BJ (cell line): ENCODE measurements around the gene HBA1. TPM values are rescaled to one million over a fixed set of nuclear protein-coding genes. Genes with fewer than 3 reads are reported as not detected.
"Not testable (repeated sequence)": the region's sequence is repeated elsewhere in the genome, so short reads cannot be mapped to it uniquely, and the experiment has no call there.

Experiments used
- CTCF ChIA-PET: fragments of 350-600 bp; formaldehyde crosslinking; extraction: SDS; loops from one replicate; lab custom pipeline; 2021; ENCODE audit warnings: antibody characterized with exemption, inconsistent platforms; lab: Yijun Ruan, JAX
- POLR2A ChIA-PET: fragments of 300-600 bp; sonication (Branson Sonifier 250); formaldehyde crosslinking; extraction: SDS; loops from one replicate; lab custom pipeline; 2021; ENCODE audit warnings: antibody characterized with exemption; lab: Charles Lee
- DNase-seq: peaks from one replicate; pipeline ENCODE4 v3.0.0-alpha.2; 2011; ENCODE audit warnings: low read depth
- H3K27me3 ChIP-seq: 2 replicates; pipeline ENCODE4 v1.6.0; 2011; ENCODE audit warnings: low read length; ENCODE audit not compliant: control insufficient read depth, insufficient read depth
- H3K36me3 ChIP-seq: 2 replicates; pipeline ENCODE4 v1.5.1; 2011; ENCODE audit warnings: low read length; ENCODE audit not compliant: control insufficient read depth, insufficient read depth
- H3K4me3 ChIP-seq: 2 replicates; pipeline ENCODE4 v1.5.1; 2011; ENCODE audit warnings: low read depth, mild to moderate bottlenecking, control low read depth, low read length
- polyA minus RNA-seq: library from RNA; depleted of rRNA, polyadenylated mRNA; stranded (reverse); fragments of >200 nt; gene quantifications from 2 replicates; pipeline ENCODE4 v1.2.3, GENCODE V29; 2011; rRNA and poly(A)+ RNA removed
- polyA plus RNA-seq: library from polyadenylated mRNA; depleted of rRNA; stranded (reverse); fragments of >200 nt; gene quantifications from 2 replicates; pipeline ENCODE4 v1.2.3, GENCODE V29; 2011; rRNA removed
- TF ChIP-seq, protein P1 (sequence below): IDR thresholded peaks from 2 replicates; pipeline ENCODE4 v1.5.1; 2011; ENCODE audit warnings: low read depth, mild to moderate bottlenecking, control low read depth, inconsistent platforms, low read length, moderate library complexity; ENCODE audit not compliant: insufficient read depth

The HBA1 gene
- 0.20 TPM in 1 of 2 replicates, not detected in the other for polyA plus RNA-seq
- polyA minus RNA-seq: 1.3 TPM in 1 of 2 replicates, not detected in the other

DNA sequence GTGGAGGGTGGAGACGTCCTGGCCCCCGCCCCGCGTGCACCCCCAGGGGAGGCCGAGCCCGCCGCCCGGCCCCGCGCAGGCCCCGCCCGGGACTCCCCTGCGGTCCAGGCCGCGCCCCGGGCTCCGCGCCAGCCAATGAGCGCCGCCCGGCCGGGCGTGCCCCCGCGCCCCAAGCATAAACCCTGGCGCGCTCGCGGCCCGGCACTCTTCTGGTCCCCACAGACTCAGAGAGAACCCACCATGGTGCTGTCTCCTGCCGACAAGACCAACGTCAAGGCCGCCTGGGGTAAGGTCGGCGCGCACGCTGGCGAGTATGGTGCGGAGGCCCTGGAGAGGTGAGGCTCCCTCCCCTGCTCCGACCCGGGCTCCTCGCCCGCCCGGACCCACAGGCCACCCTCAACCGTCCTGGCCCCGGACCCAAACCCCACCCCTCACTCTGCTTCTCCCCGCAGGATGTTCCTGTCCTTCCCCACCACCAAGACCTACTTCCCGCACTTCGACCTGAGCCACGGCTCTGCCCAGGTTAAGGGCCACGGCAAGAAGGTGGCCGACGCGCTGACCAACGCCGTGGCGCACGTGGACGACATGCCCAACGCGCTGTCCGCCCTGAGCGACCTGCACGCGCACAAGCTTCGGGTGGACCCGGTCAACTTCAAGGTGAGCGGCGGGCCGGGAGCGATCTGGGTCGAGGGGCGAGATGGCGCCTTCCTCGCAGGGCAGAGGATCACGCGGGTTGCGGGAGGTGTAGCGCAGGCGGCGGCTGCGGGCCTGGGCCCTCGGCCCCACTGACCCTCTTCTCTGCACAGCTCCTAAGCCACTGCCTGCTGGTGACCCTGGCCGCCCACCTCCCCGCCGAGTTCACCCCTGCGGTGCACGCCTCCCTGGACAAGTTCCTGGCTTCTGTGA, at the start of gene HBA1:
Gene HBA1, plus strand, starts transcription at position 204 of the 906 bp plus-strand sequence. Its CDS starts 37 bp downstream, at position 241.
- H3K4me3 ChIP-seq, H3K36me3 ChIP-seq, DNase-seq, POLR2A ChIA-PET: not testable (repeated sequence)
- CTCF ChIA-PET: interaction anchor here (1.0 to 1.7 kb wide), 3 partner anchors 59 to 185 kb away, joined by 3 to 6 read pairs (median 3); no protein-coding TSS in a partner anchor
- peaks cover 19% of the 10 kb centered on the region for H3K27me3 ChIP-seq

DNA sequence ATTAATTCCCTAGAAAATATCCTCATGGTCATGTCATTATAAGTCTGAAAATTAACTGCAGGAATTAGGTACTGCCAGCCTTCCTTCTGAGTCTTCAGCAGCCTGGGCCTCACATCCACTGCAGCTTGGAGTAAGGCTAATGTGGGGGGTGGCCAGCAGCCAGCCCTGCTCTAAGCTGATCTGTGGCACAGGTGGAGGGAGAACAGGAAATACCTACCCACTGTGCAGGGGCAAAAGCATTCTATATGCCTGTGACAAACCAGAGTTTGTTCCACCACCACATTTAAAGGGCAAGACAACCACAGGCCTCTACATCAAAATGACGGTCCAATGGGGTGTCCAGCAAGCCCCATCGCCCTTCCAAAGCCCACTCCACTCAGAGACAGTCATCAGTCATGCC, 47.4 kb upstream of the HBA1 start:
- no peak for DNase-seq
- Histone ChIP-seq H3K27me3 (no peaks in the 10 kb centered on the region), H3K4me3 (no peak overlapping the region), H3K36me3 (no peaks in the 10 kb centered on the region; the same call in 1 of the 2 replicates)
- TF ChIP-seq, protein P1, sequence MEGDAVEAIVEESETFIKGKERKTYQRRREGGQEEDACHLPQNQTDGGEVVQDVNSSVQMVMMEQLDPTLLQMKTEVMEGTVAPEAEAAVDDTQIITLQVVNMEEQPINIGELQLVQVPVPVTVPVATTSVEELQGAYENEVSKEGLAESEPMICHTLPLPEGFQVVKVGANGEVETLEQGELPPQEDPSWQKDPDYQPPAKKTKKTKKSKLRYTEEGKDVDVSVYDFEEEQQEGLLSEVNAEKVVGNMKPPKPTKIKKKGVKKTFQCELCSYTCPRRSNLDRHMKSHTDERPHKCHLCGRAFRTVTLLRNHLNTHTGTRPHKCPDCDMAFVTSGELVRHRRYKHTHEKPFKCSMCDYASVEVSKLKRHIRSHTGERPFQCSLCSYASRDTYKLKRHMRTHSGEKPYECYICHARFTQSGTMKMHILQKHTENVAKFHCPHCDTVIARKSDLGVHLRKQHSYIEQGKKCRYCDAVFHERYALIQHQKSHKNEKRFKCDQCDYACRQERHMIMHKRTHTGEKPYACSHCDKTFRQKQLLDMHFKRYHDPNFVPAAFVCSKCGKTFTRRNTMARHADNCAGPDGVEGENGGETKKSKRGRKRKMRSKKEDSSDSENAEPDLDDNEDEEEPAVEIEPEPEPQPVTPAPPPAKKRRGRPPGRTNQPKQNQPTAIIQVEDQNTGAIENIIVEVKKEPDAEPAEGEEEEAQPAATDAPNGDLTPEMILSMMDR: no peak
- CTCF ChIA-PET: interaction anchor here (2.7 kb wide), 1 partner anchor 11 kb away, joined by 14 read pairs; no protein-coding TSS in a partner anchor
- POLR2A ChIA-PET: no interaction called here

DNA sequence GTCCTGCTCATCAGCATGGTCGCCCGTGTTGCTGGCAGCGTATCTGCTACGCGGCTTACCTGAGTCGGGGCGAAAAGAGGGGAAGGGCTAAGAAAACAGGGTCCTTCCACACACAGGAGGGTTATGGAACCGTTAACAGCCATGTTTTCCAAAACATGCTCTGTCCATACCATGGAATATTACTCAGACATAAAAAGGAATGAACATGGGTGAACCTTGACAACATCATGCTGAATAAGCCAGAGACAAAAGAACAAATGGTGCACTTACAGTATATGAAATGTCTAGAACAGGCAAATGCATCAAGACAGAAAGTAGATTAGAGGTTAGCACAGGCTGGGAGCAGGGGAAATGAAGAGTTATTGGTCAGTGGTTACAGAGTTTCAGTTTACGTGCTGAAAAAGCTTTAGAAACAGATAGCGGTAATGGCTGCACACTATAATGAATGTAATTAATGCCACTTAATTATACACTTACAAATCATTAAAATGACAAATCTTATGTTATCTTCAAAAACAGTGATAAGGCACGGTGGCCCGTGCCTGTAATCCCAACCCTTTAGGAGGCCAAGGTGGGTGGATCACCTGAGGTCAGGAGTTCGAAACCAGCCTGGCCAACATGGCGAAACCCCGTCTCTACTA, 45.8 kb upstream of the HBA1 start:
- Histone ChIP-seq H3K27me3 (no peaks in the 10 kb centered on the region), H3K36me3 (no peaks in the 10 kb centered on the region; the same call in 1 of the 2 replicates), H3K4me3 (no peak overlapping the region)
- TF ChIP-seq, protein P1: no peak
- CTCF ChIA-PET: no interaction called here
- POLR2A ChIA-PET: no interaction called here
- no peak for DNase-seq

DNA sequence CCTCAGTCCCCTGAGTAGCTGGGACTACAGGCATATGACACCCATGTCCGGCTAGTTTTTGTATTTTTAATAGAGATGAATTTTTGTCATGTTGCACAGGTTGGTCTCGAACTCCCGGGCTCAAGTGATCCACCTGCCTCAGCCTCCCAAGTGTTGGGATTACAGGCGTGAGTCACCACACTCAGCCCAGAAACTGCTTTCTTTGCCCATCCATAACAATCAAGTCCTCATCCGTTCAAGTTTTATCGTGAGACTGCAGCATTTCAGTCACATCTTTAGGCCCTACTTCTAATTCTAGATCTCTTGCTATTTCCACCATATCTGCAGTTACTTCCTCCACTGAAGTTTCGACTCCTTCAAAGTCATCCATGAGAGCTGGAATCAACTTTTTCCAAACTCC, 44.4 kb upstream of the HBA1 start:
- DNase-seq: no peak
- CTCF ChIA-PET: no interaction called here
- Histone ChIP-seq H3K27me3 (no peaks in the 10 kb centered on the region), H3K4me3 (no peak overlapping the region), H3K36me3 (no peaks in the 10 kb centered on the region)
- TF ChIP-seq, protein P1: no peak
- POLR2A ChIA-PET: no interaction called here

DNA sequence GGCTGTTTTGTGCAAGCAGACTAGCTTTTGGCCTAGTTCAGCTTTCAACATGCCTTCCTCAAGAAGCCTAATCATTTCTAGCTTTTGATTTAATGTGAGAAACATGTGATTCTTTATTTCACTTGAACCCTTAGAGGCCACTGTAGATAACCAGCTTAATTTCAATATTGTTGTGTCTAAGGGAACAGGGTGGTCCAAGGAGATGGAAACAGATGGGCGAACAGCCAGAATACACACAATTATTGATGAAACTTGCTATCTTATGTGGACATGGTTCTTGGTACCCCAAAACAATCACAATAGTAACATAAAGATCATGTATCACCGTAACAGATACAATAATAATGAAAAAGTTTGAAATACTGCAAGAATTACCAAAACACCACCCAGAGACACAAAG, 42.8 kb upstream of the HBA1 start:
- ChIA-PET CTCF (interaction anchor here (0.8 to 1.4 kb wide), 2 partner anchors 27 to 47 kb away, joined by 3 to 4 read pairs; partner anchors contain the start of gene HBQ1), POLR2A (no interaction called here)

More for the DNA sequence above, 42.8 kb upstream of the HBA1 start:
- TF ChIP-seq, protein P1: no peak
- no peaks in the 10 kb centered on the region for H3K27me3 ChIP-seq
- H3K36me3 ChIP-seq: no peaks in the 10 kb centered on the region
- H3K4me3 ChIP-seq: no peak overlapping the region
- no peak for DNase-seq
